Measurements from ENCODE around the gene ZNF282. TPM values are rescaled to one million over a fixed set of nuclear protein-coding genes. Genes with fewer than 3 reads are reported as not detected.
"Not testable (repeated sequence)": the region's sequence is repeated elsewhere in the genome, so short reads cannot be mapped to it uniquely, and the experiment has no call there.

ZNF282 gene
- polyA plus RNA-seq, 1 experiment: 8.2 TPM

DNA sequence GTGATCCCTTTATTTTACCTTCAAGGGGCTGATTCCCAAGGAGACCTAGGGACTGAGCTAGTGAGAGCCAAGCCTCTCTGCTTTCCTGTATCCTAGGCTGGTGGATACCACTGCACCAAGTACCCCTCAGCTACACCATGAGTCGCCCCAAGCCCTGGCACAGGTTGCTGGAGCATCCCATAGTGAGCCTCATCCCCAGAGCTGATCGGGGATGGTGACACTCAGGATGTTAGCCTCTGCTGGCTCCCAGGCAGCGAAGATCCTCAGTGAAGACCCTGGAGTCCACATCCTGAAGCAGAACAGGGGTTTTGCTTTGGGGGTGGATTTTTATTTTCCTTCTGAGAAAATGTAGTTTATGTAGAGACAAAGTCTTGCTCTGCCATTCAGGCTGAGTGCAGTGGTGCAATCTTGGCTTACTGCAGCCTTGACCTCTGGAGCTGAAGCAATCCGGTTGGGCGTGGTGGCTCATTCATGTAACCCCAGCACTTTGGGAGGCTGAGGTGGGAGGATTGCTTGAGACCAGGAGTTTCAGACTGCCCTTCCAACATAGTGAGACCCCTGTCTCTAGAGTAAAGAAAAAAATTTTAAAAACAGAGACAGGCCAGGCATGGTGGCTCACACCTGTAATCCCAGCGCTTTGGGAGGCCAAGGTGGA is 31.6 kb downstream of the ZNF282 start:
- Histone ChIP-seq H3K9me3 (ENCODE audit: control insufficient read depth, insufficient read depth, low read length) (peaks cover 13% of the 10 kb centered on the region; the same call in 1 of the 2 replicates), H3K27ac (ENCODE audit: low read depth, low read length) (no peak overlapping the region), H3K4me3 (ENCODE audit: low read depth, low read length) (no peak overlapping the region), H3K27me3 (ENCODE audit: control insufficient read depth, insufficient read depth, low read length) (no peaks in the 10 kb centered on the region)
- CTCF ChIA-PET: interaction anchor here (1.6 kb wide), 1 partner anchor 31 kb away, joined by 3 read pairs; no protein-coding TSS in a partner anchor
- DNase-seq (ENCODE audit: low read depth, low spot score): no peak
- TF ChIP-seq, protein P1, sequence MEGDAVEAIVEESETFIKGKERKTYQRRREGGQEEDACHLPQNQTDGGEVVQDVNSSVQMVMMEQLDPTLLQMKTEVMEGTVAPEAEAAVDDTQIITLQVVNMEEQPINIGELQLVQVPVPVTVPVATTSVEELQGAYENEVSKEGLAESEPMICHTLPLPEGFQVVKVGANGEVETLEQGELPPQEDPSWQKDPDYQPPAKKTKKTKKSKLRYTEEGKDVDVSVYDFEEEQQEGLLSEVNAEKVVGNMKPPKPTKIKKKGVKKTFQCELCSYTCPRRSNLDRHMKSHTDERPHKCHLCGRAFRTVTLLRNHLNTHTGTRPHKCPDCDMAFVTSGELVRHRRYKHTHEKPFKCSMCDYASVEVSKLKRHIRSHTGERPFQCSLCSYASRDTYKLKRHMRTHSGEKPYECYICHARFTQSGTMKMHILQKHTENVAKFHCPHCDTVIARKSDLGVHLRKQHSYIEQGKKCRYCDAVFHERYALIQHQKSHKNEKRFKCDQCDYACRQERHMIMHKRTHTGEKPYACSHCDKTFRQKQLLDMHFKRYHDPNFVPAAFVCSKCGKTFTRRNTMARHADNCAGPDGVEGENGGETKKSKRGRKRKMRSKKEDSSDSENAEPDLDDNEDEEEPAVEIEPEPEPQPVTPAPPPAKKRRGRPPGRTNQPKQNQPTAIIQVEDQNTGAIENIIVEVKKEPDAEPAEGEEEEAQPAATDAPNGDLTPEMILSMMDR (IDR thresholded peaks at IDR 0.05; ENCODE audit: low read depth, low read length): no peak
- POLR2A ChIA-PET: no interaction called here

DNA sequence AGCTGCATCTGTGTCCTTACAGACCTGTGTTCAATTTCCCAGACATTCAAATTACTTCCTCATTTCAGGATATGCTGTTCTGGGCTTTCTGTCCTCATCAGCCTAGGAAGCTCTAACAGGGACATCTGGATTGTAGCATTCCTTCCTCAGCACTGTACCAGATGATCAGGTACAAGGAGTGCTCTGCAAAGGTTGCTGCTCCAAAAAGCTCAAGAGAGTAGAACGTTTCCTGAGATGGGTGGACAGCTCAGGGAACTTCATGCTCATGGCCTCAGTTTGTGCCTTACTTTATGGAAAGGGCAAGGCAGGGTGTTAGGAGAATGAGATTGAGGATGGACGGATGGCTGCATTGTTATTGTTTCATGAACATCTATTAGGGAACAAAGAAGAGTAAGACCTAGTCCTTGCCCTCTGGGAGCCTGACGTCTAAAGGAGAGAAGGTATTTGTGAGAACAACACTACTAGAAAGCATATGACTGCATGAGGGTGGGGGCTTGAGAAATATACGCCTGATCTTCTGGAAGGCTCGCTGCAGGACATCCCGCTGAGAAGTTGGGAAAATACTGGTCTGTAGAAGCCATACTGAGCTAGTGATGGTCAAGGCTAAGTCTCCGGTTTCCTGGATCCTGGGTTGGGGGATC is 33.6 kb downstream of the ZNF282 start:
- CTCF ChIA-PET: interaction anchor here (0.6 to 1.2 kb wide), 5 partner anchors 19 to 102 kb away, joined by 3 read pairs; partner anchors contain the start of genes ZNF425 and ZNF783
- H3K27me3 ChIP-seq (ENCODE audit: control insufficient read depth, insufficient read depth, low read length): no peaks in the 10 kb centered on the region

DNA sequence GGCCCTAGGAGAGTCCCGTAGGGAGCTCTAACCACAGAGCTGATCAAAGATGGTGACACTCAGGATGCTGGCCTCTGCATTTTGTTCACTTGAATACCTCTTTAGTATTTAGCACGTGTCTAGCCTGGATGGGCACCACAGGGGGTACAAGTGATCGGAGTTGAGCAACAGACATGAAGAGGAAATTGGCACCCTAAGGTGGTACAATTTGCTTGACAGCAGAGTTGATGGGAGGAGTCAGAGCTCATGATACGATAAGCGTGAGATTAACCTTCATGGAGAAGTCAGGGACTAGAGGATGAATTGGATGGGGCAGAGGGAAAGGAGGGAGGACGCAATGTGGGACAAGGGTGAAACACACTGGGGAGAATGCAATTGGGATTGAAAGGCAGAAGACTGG is 34.2 kb downstream of the ZNF282 start:
- TF ChIP-seq, protein P1 (IDR thresholded peaks at IDR 0.05; ENCODE audit: low read depth, low read length): no peak
- CTCF ChIA-PET: interaction anchor here (0.6 to 1.1 kb wide), 3 partner anchors 23 to 103 kb away, joined by 3 read pairs; partner anchors contain the start of genes ZNF425 and ZNF783
- no peak for DNase-seq (ENCODE audit: low read depth, low spot score)
- Histone ChIP-seq H3K27ac (ENCODE audit: low read depth, low read length) (no peak overlapping the region), H3K9me3 (ENCODE audit: control insufficient read depth, insufficient read depth, low read length) (peaks cover 13% of the 10 kb centered on the region; the same call in 1 of the 2 replicates), H3K27me3 (ENCODE audit: control insufficient read depth, insufficient read depth, low read length) (no peaks in the 10 kb centered on the region), H3K4me3 (ENCODE audit: low read depth, low read length) (no peak overlapping the region)
- POLR2A ChIA-PET: interaction anchor here (1.5 kb wide), 1 partner anchor 34 kb away, joined by 4 read pairs; the partner anchor contains the start of gene ZNF282

More for the DNA sequence above, 33.6 kb downstream of the ZNF282 start:
- Histone ChIP-seq H3K27ac (ENCODE audit: low read depth, low read length) (no peak overlapping the region), H3K4me3 (ENCODE audit: low read depth, low read length) (no peak overlapping the region), H3K9me3 (ENCODE audit: control insufficient read depth, insufficient read depth, low read length) (peaks cover 13% of the 10 kb centered on the region; the same call in 1 of the 2 replicates)
- DNase-seq (ENCODE audit: low read depth, low spot score): no peak
- POLR2A ChIA-PET: interaction anchor here (1.5 kb wide), 1 partner anchor 33 kb away, joined by 4 read pairs; the partner anchor contains the start of gene ZNF282
- TF ChIP-seq, protein P1 (IDR thresholded peaks at IDR 0.05; ENCODE audit: low read depth, low read length): no peak

DNA sequence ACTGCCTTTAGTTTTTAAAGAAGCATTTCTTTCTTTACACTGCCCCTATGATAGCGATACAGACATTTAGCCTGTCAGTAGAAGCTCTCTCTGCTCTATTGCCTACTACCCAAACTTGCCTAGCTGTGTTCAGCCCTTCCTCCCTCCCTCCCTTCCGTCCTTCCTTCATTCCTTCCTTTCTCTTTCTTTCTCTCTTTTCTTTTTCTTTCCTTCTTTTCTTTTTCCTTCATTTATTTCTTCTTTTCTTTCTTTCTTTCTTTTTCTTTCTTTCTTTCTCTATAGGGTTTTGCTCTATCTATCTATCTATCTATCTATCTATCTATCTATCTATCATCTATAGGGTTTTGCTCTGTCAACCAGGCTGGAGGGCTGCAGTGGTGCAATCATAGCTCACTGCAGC is 37.0 kb downstream of the ZNF282 start:
- H3K4me3 ChIP-seq (ENCODE audit: low read depth, low read length): no peak overlapping the region
- H3K9me3 ChIP-seq (ENCODE audit: control insufficient read depth, insufficient read depth, low read length): no peaks in the 10 kb centered on the region; the same call in 1 of the 2 replicates
- CTCF ChIA-PET: interaction anchor here (1.1 to 1.3 kb wide), 2 partner anchors 9 to 29 kb away, joined by 4 to 7 read pairs; no protein-coding TSS in a partner anchor
- TF ChIP-seq, protein P1 (IDR thresholded peaks at IDR 0.05; ENCODE audit: low read depth, low read length): no peak
- H3K27ac ChIP-seq (ENCODE audit: low read depth, low read length): peak overlapping the region; percentile 96
- H3K27me3 ChIP-seq (ENCODE audit: control insufficient read depth, insufficient read depth, low read length): no peaks in the 10 kb centered on the region
- no peak for DNase-seq (ENCODE audit: low read depth, low spot score)
- POLR2A ChIA-PET: no interaction called here

DNA sequence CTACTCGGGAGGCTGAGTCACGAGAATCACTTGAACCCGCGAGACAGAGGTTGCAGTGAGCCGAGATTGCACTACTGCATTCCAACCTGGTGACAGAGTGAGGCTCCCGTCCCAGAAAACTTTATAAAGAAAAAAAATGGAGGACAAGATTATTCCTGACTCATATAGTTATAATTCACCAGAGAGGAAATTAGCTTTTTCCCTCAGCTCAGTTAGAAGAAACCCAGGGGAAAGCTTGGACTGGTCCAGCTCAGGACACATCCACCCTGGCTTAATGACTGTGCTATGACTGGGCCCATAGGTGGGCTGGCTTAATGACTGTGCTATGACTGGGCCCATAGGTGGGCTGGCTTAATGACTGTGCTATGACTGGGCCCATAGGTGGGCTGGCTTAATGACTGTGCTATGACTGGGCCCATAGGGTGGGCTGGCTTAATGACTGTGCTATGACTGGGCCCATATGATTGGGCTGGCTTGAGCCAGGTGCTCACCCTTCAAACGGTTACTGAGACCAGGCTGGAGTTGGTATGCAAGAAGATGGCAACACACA is 38.4 kb downstream of the ZNF282 start:
- POLR2A ChIA-PET: interaction anchor here (0.5 to 1.6 kb wide), 4 partner anchors 28 to 476 kb away, joined by 3 to 12 read pairs (median 4); partner anchors contain the start of genes ZNF282 and ZNF783
- CTCF ChIA-PET: interaction anchor here (1.0 kb wide), 1 partner anchor 14 kb away, joined by 3 read pairs; no protein-coding TSS in a partner anchor

More for the DNA sequence above, 38.4 kb downstream of the ZNF282 start:
- H3K27me3 ChIP-seq (ENCODE audit: control insufficient read depth, insufficient read depth, low read length); H3K4me3 ChIP-seq (ENCODE audit: low read depth, low read length); H3K9me3 ChIP-seq (ENCODE audit: control insufficient read depth, insufficient read depth, low read length): not testable (repeated sequence)
- peak overlapping the region; percentile 96 for H3K27ac ChIP-seq (ENCODE audit: low read depth, low read length)
- peak; percentile 68 for DNase-seq (ENCODE audit: low read depth, low spot score)
